ENCODE data around the gene SMIM12. TPM values are rescaled to one million over a fixed set of nuclear protein-coding genes. Genes with fewer than 3 reads are reported as not detected.

SMIM12 gene
- total RNA-seq, 1 experiment from 2014 or later, result 19.3 TPM

DNA sequence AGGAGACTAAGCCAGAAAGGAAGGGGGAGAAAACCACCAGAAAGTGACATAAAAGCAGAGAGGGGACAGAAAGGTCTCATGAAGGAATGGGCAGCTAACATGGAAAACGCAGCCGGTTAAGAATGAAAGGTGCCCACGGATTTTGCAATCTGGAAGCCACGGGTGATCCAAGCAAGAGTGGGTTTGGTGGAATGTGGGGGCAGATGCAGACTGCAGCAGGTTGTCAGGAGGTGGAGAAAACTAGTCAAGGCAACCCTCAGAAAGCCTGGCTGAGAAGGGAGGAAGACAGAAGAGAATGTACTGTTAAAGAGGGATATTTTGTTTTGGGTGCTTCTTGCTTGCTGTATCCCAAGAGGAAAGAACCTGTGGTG, 12.6 kb upstream of the SMIM12 start:
- no peaks in the 10 kb centered on the region; the same call in 1 of the 2 replicates for H3K27me3 ChIP-seq (replicated peaks; ENCODE audit: control insufficient read depth, insufficient read depth, low read length)
- Mint-ChIP-seq H3K36me3 (ENCODE audit: insufficient read depth, unreplicated experiment) (no peaks in the 10 kb centered on the region), H3K27ac (ENCODE audit: unreplicated experiment) (no peak overlapping the region), H3K9me3 (ENCODE audit: unreplicated experiment) (no peaks in the 10 kb centered on the region), H3K4me3 (ENCODE audit: unreplicated experiment) (no peak overlapping the region), H3K27me3 (ENCODE audit: insufficient read depth, unreplicated experiment) (peaks cover 33% of the 10 kb centered on the region), H3K4me1 (ENCODE audit: low read depth, unreplicated experiment) (no peaks in the 10 kb centered on the region)
- TF ChIP-seq, protein P1, sequence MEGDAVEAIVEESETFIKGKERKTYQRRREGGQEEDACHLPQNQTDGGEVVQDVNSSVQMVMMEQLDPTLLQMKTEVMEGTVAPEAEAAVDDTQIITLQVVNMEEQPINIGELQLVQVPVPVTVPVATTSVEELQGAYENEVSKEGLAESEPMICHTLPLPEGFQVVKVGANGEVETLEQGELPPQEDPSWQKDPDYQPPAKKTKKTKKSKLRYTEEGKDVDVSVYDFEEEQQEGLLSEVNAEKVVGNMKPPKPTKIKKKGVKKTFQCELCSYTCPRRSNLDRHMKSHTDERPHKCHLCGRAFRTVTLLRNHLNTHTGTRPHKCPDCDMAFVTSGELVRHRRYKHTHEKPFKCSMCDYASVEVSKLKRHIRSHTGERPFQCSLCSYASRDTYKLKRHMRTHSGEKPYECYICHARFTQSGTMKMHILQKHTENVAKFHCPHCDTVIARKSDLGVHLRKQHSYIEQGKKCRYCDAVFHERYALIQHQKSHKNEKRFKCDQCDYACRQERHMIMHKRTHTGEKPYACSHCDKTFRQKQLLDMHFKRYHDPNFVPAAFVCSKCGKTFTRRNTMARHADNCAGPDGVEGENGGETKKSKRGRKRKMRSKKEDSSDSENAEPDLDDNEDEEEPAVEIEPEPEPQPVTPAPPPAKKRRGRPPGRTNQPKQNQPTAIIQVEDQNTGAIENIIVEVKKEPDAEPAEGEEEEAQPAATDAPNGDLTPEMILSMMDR (IDR thresholded peaks at IDR 0.05; ENCODE audit: insufficient read depth in 1 of 2, low read depth in 1 of 2, low read length in 1 of 2, severe bottlenecking in 1 of 2, unreplicated experiment in 1 of 2), result no peak
- intact Hi-C loops (cut with micrococcal nuclease; ENCODE audit: unreplicated experiment), result no loop called here
- no peak for DNase-seq
- no peaks in the 10 kb centered on the region for H3K4me1 ChIP-seq
- H3K36me3 ChIP-seq (ENCODE audit: control insufficient read depth, insufficient read depth, low read length), result no peaks in the 10 kb centered on the region
- H3K4me3 ChIP-seq (ENCODE audit: low read depth, low read length), result no peak overlapping the region
- H3K9me3 ChIP-seq, result no peaks in the 10 kb centered on the region
- POLR2A ChIA-PET, result no interaction called here
- CTCF ChIA-PET, result no interaction called here
- no TSS peak for BruUV-seq (replicated peaks)

DNA sequence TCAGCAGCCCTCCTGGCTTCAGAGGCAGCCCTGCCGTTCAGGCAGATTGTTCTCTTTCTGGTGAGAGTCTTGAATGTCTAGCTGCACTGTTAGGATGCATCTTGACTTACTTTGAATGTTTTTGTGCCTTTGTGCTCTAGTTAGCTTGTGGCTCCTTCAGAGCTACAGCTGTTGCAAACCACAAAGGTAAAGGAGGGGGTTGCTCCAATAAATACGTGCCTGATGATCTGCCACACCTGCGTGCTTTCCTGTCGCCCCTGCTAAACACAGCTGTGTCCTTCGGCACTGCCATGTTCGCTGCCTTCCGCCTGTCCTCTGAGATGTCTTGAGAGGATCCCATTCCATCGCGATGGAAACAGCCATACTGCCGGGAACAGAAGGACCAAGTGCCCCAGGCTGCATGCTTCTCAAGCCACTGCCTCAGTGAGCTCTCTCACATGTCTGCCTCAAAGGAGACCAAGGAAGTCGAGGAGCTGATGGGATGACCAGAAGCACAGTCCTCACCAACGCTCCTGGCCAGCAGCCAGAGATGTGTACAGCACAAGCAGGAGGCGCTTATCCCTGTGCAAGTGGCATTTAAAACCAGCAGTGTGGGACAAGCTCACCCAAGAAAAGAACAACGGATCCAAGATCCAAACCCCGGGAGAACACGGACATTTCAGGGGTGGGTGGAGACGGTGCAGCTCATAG, 12.0 kb upstream of the SMIM12 start:
- no peaks in the 10 kb centered on the region for H3K4me1 Mint-ChIP-seq (ENCODE audit: low read depth, unreplicated experiment)
- no peak for DNase-seq
- BruUV-seq (replicated peaks), result no TSS peak
- H3K36me3 ChIP-seq (ENCODE audit: control insufficient read depth, insufficient read depth, low read length), result no peaks in the 10 kb centered on the region
- no peaks in the 10 kb centered on the region for H3K4me1 ChIP-seq
- H3K36me3 Mint-ChIP-seq (ENCODE audit: insufficient read depth, unreplicated experiment), result no peaks in the 10 kb centered on the region
- no peaks in the 10 kb centered on the region for H3K9me3 ChIP-seq
- intact Hi-C loops (cut with micrococcal nuclease; ENCODE audit: unreplicated experiment), result no loop called here
- H3K4me3 ChIP-seq (ENCODE audit: low read depth, low read length), result no peak overlapping the region
- peaks cover 29% of the 10 kb centered on the region for H3K27me3 Mint-ChIP-seq (ENCODE audit: insufficient read depth, unreplicated experiment)
- ChIA-PET CTCF (interaction anchor here (0.6 kb wide), 1 partner anchor 152 kb away, joined by 3 read pairs; no protein-coding TSS in a partner anchor), POLR2A (no interaction called here)
- no peaks in the 10 kb centered on the region for H3K9me3 Mint-ChIP-seq (ENCODE audit: unreplicated experiment)
- no peak overlapping the region for H3K27ac Mint-ChIP-seq (ENCODE audit: unreplicated experiment)
- no peak overlapping the region for H3K4me3 Mint-ChIP-seq (ENCODE audit: unreplicated experiment)
- H3K27me3 ChIP-seq (replicated peaks; ENCODE audit: control insufficient read depth, insufficient read depth, low read length), result no peaks in the 10 kb centered on the region; the same call in 1 of the 2 replicates
- TF ChIP-seq, protein P1 (IDR thresholded peaks at IDR 0.05; ENCODE audit: insufficient read depth in 1 of 2, low read depth in 1 of 2, low read length in 1 of 2, severe bottlenecking in 1 of 2, unreplicated experiment in 1 of 2), result no peak

DNA sequence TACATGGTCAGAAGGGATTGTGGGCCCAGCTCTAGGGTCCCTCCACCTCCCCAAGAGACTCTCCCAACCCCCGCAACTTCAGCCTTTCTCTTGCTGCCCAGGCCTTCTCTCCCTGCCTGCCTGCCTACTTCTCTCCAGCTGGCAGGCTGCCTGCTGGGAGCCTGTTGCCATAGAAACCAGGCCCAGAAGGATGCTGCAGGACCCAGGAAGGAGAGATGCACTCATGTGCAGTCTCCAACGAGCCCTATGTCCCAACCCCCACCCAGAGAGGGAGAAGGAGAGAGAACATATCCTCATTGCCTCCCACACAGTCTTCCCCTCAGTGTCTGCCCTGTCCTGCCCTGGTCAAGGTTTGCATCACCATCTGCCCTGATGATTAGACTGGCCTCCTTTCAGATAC, 10.8 kb upstream of the SMIM12 start:
- BruUV-seq (replicated peaks), result no TSS peak
- Mint-ChIP-seq H3K4me1 (ENCODE audit: low read depth, unreplicated experiment) (no peaks in the 10 kb centered on the region), H3K27me3 (ENCODE audit: insufficient read depth, unreplicated experiment) (peaks cover 26% of the 10 kb centered on the region), H3K9me3 (ENCODE audit: unreplicated experiment) (no peaks in the 10 kb centered on the region), H3K27ac (ENCODE audit: unreplicated experiment) (no peak overlapping the region), H3K4me3 (ENCODE audit: unreplicated experiment) (no peak overlapping the region), H3K36me3 (ENCODE audit: insufficient read depth, unreplicated experiment) (no peaks in the 10 kb centered on the region)
- H3K4me1 ChIP-seq, result no peaks in the 10 kb centered on the region; the same call in 1 of the 2 replicates
- TF ChIP-seq, protein P1 (IDR thresholded peaks at IDR 0.05; ENCODE audit: insufficient read depth in 1 of 2, low read depth in 1 of 2, low read length in 1 of 2, severe bottlenecking in 1 of 2, unreplicated experiment in 1 of 2), result no peak
- no peaks in the 10 kb centered on the region for H3K9me3 ChIP-seq
- POLR2A ChIA-PET, result no interaction called here
- no peaks in the 10 kb centered on the region; the same call in 1 of the 2 replicates for H3K27me3 ChIP-seq (replicated peaks; ENCODE audit: control insufficient read depth, insufficient read depth, low read length)
- H3K36me3 ChIP-seq (ENCODE audit: control insufficient read depth, insufficient read depth, low read length), result no peaks in the 10 kb centered on the region
- H3K4me3 ChIP-seq (ENCODE audit: low read depth, low read length), result no peak overlapping the region
- intact Hi-C loops (cut with micrococcal nuclease; ENCODE audit: unreplicated experiment), result no loop called here
- CTCF ChIA-PET, result interaction anchor here (2.2 kb wide), 1 partner anchor 11 kb away, joined by 7 read pairs; the partner anchor contains the start of gene SMIM12
- no peak for DNase-seq

All from Caco-2 (cell line).